Nephron progenitor cell (in vitro differentiated cells): ENCODE data around the gene MIEN1.
"Not testable (repeated sequence)": the region's sequence is repeated elsewhere in the genome, so short reads cannot be mapped to it uniquely, and the experiment has no call there.

Experiments
- DNase-seq: peaks from one replicate; pipeline ENCODE4 v3.0.0; 2021
- H3K27ac Mint-ChIP-seq: 2 replicates; pipeline ENCODE4 v1.8.0; 2021; ENCODE audit warnings: mild to moderate bottlenecking, moderate library complexity, mixed read lengths
- H3K27me3 Mint-ChIP-seq: 2 replicates; pipeline ENCODE4 v1.8.0; 2021; ENCODE audit warnings: mild to moderate bottlenecking, low read depth, mixed read lengths; ENCODE audit not compliant: poor library complexity
- H3K36me3 Mint-ChIP-seq: 2 replicates; pipeline ENCODE4 v1.8.0; 2021; ENCODE audit warnings: low read depth, mixed read lengths
- H3K4me1 Mint-ChIP-seq: 2 replicates; pipeline ENCODE4 v1.8.0; 2021; ENCODE audit warnings: mixed read lengths
- H3K4me3 Mint-ChIP-seq: 2 replicates; pipeline ENCODE4 v1.8.0; 2021; ENCODE audit warnings: mild to moderate bottlenecking, moderate library complexity, mixed read lengths
- H3K9me3 Mint-ChIP-seq: 2 replicates; pipeline ENCODE4 v1.8.0; 2021; ENCODE audit warnings: mild to moderate bottlenecking, moderate library complexity, mixed read lengths
- CTCF ChIP-seq: fragments of 200-600 bp; sonication (generic); IDR thresholded peaks from 2 replicates; pipeline ENCODE4 v1.5.0; 2021; ENCODE audit warnings: antibody characterized with exemption

MIEN1 gene

GRCh38 chr17:39765175-39765574 lies 34.8 kb upstream of the MIEN1 start:
- Mint-ChIP-seq H3K9me3 (no peaks in the 10 kb centered on the region), H3K4me1 (peaks cover 32% of the 10 kb centered on the region), H3K36me3 (no peaks in the 10 kb centered on the region), H3K27ac (no peak overlapping the region), H3K27me3 (peaks cover 34% of the 10 kb centered on the region), H3K4me3 (no peak overlapping the region)
- no peak for TF ChIP-seq CTCF
- DNase-seq, result no peak

- H3K4me3 Mint-ChIP-seq, result not testable (repeated sequence)
- peaks cover 41% of the 10 kb centered on the region for H3K27me3 Mint-ChIP-seq
Observed at GRCh38 chr17:39764171-39764570, 33.8 kb upstream of the MIEN1 start.

GRCh38 chr17:39763051-39763820 lies 32.9 kb upstream of the MIEN1 start:
- Mint-ChIP-seq H3K27me3 (peaks cover 43% of the 10 kb centered on the region), H3K36me3 (no peaks in the 10 kb centered on the region)
- TF ChIP-seq CTCF, result no peak

More at GRCh38 chr17:39764171-39764570, 33.8 kb upstream of the MIEN1 start:
- H3K36me3 Mint-ChIP-seq, H3K9me3 Mint-ChIP-seq, DNase-seq, H3K27ac Mint-ChIP-seq: not testable (repeated sequence)
- H3K4me1 Mint-ChIP-seq, result peaks cover 25% of the 10 kb centered on the region

GRCh38 chr17:39761861-39762496 lies 31.6 kb upstream of the MIEN1 start:
- H3K27me3 Mint-ChIP-seq, result peaks cover 47% of the 10 kb centered on the region
- H3K4me1 Mint-ChIP-seq, result peaks cover 15% of the 10 kb centered on the region
- H3K4me3 Mint-ChIP-seq, result no peak overlapping the region
- no peaks in the 10 kb centered on the region for H3K36me3 Mint-ChIP-seq
- no peak for TF ChIP-seq CTCF
- H3K9me3 Mint-ChIP-seq, result no peaks in the 10 kb centered on the region
- DNase-seq, result no peak
- no peak overlapping the region for H3K27ac Mint-ChIP-seq

More at GRCh38 chr17:39763051-39763820, 32.9 kb upstream of the MIEN1 start:
- peaks cover 20% of the 10 kb centered on the region for H3K4me1 Mint-ChIP-seq
- no peaks in the 10 kb centered on the region for H3K9me3 Mint-ChIP-seq
- no peak overlapping the region for H3K27ac Mint-ChIP-seq
- no peak overlapping the region for H3K4me3 Mint-ChIP-seq
- DNase-seq, result no peak

GRCh38 chr17:39759204-39759603 lies 28.9 kb upstream of the MIEN1 start:
- H3K27me3 Mint-ChIP-seq, result peaks cover 45% of the 10 kb centered on the region
- H3K9me3 Mint-ChIP-seq, result no peaks in the 10 kb centered on the region

More at GRCh38 chr17:39759204-39759603, 28.9 kb upstream of the MIEN1 start:
- Mint-ChIP-seq H3K36me3 (no peaks in the 10 kb centered on the region), H3K27ac (no peak overlapping the region), H3K4me1 (peaks cover 16% of the 10 kb centered on the region), H3K4me3 (no peak overlapping the region)
- TF ChIP-seq CTCF, result no peak
- DNase-seq, result no peak
